C4-2B (cell line): ENCODE measurements around the gene PITPNM3.

Source experiments
- ZFX ChIP-seq: fragments of 450-650 bp; IDR thresholded peaks from 2 replicates; pipeline ENCODE4 v1.6.1; 2017
- TF ChIP-seq, protein P1 (sequence below): fragments of 450-650 bp; conservative IDR thresholded peaks from 2 replicates; pipeline ENCODE4 v1.5.1; 2017; ENCODE audit warnings: mild to moderate bottlenecking

DNA sequence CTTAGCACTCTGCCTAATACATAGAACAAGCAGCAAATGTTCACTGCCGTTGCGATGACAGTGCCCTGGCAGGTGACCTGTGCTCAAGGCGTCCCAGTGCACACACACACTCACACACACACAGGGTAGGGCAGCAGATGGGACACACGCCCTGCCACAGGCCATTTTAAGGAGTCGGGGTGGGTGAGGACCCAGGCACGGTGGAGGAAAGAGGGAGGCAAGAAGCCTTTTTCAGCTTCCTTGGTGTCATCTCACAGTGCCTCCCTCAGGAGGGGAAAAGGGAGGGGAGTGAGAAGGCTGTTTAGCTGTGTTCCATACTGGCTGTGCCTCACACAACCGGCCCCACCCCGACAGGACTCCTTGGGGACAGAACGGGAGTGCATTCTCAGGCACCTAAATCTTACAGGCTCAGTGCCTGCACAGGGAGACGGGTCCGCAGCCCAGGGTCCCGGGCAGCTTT, 1.5 kb downstream of the PITPNM3 start:
- TF ChIP-seq, protein P1, sequence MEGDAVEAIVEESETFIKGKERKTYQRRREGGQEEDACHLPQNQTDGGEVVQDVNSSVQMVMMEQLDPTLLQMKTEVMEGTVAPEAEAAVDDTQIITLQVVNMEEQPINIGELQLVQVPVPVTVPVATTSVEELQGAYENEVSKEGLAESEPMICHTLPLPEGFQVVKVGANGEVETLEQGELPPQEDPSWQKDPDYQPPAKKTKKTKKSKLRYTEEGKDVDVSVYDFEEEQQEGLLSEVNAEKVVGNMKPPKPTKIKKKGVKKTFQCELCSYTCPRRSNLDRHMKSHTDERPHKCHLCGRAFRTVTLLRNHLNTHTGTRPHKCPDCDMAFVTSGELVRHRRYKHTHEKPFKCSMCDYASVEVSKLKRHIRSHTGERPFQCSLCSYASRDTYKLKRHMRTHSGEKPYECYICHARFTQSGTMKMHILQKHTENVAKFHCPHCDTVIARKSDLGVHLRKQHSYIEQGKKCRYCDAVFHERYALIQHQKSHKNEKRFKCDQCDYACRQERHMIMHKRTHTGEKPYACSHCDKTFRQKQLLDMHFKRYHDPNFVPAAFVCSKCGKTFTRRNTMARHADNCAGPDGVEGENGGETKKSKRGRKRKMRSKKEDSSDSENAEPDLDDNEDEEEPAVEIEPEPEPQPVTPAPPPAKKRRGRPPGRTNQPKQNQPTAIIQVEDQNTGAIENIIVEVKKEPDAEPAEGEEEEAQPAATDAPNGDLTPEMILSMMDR, result no peak
- no peak for TF ChIP-seq ZFX
